Hippocampal formation (tissue), 2 donors: ENCODE data around the gene CALB2.

Experiments used
- DNase-seq, 2 donors: peaks; one replicate each; lab custom pipeline; 2025; lab: John Stamatoyannopoulos, UW

The CALB2 gene

DNA sequence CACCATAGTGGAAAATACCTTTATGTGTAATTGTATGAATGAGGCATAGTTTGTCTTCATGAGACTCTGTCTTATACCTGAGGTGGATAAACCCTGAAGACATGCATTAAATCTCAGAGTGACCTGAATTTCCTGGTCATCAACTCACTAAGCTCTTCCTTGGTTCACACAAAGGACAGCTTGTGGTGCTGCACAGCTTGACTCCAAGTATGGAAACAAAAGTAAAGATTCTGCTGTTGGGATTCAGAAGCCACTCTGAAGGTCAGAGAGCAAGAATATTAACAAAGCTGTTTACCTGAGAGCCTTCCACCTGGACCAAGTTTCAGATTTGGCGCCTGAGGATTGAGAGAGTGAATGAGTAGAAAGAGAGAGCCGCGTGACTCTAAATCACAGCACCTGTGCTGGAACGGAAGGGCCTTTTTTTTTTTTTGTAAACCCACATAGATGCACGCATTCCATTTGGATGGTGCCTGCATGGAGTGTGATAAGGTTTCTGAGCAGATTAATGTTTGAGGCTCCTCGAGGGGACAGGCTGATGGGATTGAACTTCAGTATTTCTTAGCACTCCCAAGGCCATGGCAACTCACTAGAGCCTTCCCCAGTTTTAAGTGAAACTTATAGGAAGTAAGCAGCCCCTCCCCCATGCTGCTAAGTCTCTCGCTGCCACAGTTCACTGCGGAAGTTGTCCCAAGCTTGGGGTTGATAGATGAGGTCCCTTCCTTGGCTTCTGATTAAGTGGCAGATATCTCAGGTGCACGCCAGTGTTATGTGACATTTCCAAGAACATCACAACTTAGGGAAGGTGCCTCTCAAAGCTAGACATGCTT is 28.7 kb downstream of the CALB2 start:
- no peak for DNase-seq

DNA sequence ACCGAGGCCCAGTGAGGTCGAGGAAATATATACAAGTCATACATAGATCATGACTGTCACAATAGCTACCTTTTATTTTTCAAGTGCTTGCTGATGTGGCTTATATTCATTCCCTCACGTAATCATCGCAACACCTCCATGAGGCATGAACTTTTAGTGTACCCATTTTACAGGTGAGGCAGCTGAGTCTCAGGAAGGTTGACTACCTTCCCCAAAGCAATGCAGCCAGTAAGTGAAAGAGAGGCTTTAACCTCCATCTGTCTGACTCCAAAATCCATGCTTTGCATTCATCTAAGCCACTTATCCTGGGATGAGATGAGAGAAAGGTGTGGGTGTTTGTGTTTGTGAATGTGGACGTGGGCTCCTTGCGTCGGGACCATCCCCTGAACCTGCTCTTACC is 30.8 kb downstream of the CALB2 start:
- no peak for DNase-seq

DNA sequence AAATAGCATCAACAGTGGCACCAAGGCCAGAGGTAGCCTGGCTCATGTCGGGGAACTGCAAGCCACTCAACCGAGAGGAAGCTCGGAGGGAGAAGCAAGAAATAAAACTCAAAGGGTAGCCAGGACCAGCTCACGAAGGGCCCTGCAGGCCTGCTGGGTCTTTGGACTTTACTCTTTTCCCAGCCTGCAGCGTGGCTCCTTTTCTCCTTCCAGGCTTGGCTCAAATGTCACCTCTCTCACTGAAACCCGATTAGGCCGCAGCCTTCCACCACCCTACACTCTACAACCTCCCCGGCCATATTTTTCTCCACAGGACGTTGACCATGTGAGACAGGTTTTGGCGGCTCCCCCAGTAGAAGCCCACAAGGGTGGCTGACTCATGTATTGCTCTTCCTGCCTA is 38.1 kb downstream of the CALB2 start:
- DNase-seq: no peak

DNA sequence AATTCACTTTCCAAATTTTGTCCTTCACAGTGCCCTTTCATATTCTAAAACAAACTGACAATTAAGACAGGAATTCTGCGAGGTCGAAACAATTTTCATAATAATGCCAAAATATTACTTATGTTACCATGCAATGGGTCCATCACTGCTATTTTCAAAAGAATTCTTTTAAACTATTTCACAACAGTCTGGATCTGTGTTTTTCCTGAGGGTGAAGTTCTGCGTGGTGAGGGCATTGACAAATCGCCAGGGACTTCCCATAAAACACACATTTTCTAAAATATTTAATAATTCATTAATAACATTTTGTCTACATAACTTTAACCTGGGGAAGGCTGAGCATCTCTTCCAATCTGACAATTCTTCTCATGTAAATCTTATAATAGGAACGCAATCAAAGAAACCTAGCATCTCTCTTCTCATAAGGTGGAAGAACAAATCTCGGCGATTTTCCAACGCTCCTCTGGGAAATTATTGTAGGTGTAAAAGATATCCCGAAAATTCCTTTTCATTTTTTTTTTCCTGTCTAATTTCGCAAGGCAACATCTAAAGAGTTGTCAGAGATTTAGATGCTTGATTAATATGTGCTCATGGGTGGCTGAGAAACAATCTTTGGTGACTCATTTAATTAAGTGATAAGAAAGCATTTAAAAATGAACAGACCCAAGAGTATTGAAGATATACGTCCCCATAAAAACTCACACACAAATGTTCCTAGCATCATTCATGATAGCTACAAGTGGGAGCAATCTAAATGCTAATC is 41.5 kb downstream of the CALB2 start:
- no peak for DNase-seq

DNA sequence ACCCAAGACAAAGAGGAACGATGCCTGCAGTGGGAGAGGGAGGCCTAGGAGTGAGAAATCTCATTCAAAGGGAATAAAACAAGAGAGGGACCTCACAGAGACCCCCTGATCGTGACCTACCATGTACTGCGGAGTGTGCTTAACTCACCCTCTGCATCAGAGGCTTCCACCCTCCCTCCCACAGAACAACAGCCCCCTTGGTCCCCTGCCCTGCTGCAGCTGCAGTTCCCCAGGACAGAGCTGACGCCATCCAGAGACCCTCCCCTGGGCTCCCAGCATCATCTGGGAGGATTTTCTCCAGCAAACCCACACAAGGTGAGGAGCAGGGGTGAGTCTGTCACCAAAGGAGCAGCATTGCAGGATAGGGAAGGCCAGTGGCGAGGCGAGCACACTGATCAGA is 43.5 kb downstream of the CALB2 start:
- DNase-seq: no peak

DNA sequence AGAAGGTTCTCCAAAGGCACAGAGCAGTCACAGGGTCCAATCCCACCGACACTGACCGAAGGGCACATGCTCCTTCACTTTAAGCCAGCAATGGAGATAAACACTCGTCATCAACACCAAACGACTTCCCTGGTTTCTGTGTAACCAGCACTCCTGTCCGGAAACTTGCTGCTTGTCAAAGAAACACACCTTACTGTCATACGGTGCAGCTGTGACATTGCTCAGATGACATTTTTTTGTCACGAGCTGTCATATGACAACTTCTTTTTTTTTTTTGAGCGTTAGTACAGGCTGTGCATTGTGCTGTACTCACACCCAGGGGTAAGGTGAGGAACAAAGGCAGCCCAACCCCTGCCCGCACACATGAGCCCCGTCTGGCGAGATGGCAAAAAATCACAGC is 44.2 kb downstream of the CALB2 start:
- no peak for DNase-seq

DNA sequence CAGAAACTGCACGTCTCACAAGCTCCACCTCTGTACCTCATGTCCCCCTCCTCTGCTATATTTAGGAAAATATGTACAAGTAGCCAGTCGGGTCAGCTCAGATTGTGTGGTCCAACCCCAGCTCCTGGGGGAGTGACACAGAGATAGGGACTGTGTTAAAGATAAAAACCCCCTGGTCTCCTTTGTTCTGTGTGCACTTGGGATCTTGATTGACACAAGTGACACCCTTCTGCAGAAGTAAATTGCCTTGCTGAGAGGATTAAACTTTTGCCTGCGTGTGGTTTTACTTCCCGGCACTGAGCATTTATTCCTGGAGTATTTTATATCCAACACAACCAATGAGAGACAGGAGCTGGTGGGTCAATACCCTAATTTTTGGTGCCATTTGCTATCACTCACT is 45.8 kb downstream of the CALB2 start:
- no peak for DNase-seq

DNA sequence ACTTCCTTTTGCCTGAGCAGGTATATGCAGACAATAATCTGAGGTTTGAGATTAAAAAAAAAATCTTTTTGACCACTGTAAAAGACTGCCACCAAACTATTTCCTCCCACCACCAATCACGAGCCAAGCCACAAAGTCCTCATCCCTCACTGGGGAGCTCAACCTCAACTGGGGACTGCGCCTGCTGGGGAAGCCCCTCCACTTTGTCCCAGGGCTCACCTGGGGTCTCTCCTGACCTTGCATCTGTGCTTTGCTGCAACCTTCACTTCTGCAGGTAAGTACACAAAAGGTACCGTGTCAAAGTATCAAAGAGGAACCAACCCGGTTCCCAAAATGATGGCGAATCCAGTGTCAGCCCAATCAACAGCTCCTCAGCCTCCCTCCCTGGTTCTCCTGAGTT is 47.8 kb downstream of the CALB2 start:
- no peak for DNase-seq

DNA sequence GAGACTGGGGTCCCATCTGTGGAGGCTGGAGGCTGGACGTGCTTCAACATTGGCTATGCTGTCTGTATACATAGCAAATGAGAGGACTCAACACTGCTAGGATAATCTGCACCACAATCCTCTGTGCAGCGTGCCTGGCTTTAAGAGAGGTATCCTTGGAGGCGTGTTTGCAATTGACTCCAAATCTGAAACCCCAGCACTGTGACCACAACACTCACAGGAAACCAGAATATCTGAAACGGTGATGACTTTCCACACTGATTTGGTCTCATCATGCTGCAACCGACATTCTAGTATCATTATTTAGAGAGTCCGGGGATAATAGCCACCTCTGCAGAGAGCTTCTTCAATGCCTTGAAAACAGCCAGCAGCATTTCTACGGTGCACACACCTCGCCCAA is 48.2 kb downstream of the CALB2 start:
- no peak for DNase-seq

DNA sequence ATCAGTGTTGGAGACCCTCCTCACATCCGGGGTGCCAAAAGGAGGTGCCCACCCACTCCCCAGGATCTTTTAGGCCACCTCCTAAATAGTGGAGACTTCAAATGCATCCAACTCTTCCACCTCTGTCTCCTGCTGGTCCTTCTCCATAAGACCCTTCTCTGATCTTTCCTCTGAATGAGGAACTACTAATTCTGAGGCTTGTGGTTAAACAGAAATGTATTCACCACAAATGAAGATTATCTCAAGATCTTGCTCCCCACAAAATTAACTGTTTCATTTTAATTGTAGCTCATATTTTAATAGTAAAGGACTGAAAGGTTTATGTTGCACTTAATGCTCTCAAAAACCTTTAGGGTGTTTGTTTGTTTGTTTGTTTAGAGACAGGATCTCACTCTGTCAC is 49.2 kb downstream of the CALB2 start:
- DNase-seq: no peak

DNA sequence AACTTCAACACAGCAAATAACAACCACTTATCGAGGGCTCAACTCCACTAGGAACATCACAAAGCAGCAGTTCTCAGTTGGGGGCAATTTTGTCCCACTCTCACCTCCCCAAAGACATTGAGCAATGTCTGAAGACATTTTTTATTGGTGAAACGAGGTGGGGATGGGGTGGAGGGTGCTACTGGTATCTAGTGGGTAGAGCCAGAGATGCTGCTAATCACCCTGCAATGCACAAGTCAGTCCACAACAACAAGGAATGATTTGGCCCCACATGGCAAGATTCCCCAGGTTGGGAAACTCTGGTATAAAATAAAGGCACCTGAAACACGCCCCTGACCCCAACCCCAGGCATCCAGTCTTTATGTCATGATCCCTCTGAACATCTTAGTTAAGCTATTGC is 50.0 kb downstream of the CALB2 start:
- DNase-seq: no peak

DNA sequence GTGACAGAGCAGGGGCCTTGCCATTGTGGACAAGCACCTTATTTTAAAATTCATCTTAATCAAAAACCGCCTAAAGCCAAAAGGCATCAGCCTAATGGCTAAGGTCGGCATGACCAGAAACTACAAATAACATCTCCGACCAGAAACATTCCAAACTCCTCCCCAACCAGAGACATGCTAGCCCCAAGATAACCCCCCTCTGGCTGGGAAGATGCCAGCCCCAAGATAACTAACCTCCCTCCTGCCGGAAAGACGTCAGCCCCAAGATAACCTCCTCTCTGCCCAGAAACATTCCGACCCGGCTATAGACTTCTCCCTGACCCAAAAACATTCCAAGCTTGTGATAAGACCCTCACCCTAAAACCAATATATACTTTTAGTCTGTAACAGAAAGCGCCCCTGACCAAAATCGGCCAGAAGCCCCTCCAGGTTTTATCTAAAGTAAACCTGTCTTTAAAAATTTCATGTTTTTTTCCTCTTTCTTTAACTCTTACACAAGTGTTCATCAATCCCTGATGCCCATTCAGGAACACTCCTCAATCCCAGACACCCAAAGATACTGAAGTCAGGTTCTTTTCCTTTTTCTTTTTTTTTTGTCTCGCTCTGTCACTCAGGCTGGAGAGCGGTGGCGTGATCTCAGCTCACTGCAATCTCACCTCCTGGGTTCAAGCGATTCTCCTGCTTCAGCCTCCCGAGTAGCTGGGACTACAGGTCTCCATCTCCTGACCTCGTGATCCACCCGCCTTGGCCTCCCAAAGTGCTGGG is 50.7 kb downstream of the CALB2 start:
- DNase-seq: no peak

DNA sequence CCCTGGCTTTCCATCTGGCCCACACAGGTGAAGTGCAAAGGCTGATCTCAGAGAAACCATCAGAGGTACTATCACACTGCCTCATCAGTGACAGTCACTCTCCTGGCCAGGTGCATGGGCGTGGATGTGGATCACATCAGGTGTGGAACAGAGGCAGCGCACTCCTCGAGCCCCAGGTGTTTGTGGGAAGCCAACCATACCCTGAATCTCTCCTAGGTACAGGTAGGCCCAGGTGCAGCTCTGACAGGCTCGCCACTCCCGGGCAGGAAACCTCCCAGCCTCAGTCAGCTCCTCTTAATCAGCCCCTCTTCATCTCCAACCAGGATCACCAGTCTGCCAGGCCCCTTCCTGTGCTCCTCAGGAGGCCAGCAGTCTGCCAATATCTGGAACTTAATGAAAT is 51.6 kb downstream of the CALB2 start:
- DNase-seq: no peak

DNA sequence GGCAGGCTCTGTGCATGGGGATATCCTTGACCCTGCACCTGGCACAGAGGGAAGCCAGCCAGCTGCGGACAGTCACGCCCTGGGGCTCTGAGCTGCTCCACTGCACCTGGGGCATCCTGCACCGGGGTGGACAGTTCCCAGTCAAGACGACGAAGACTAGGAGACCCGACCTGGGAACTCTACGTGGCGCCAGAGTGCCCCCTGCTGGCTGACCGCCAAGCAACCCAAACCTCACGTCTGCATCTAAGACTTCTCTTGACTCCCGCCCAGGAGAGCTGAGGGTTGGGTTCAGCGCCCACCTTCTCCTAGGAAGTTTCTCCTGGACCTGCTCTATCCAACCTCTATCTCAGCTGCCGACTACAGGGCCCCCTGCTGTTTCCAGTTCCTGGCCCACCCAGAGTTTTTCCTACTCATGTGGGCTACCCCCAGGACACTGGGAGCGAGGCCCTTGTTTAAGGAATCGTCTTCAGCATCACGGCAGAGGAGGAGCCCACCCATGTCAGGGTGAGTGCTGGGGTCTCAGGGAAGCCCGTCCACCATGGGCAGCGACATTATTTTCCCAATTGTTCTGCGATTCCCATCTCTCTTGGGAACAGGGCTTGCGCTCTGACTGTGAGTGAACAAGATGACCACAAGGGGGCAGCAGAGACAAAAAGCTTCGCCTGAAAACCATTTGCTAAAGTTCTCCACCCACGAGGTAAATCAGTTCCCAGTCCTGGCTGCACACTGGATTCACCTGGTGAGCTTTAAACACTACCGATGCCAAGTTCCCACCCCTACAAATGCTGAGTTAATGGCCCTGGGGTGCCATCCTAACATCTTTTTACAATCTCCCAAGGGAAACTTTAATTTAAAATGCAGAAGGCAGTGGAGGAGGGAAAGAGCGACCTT is 54.0 kb downstream of the CALB2 start:
- peak; percentile 39 to 48 for DNase-seq

DNA sequence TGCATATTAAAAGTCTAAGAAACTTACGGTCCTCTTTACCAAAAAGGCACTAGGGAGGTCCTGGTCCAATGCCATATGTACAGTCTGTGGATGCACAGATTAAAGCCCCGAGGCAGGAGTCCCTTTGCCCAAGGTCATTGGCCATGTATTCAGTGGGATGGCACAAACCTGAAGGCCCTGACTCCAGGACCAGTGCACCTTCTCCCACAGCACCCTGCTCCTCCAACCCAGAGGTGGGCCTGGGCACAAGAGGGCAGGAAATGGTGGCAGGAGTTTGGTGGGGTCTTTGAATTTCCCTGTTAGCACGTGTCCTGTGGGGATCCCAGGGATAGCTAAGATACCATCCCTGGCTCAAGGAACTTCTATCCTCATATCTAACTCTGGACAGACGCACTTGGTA is 54.8 kb downstream of the CALB2 start:
- no peak for DNase-seq

DNA sequence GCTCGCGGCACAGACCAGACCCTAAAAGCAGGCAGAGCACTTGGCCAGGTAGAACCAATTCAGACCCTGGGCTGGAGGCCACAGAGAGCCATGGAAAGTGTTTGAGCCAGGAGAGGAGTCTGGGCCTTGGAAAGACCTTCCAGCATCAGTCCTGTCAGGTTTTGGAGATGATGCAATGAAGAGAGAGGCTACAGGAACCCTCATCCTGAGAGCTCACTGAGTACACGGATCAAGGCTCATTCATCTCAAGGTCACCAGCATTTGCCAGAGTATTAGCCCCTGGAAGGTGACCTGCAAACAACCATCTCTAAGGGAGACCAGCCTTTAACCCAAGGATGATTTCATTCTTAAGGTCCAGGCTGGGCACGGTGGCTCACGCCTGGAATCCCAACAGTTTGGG is 55.5 kb downstream of the CALB2 start:
- no peak for DNase-seq

DNA sequence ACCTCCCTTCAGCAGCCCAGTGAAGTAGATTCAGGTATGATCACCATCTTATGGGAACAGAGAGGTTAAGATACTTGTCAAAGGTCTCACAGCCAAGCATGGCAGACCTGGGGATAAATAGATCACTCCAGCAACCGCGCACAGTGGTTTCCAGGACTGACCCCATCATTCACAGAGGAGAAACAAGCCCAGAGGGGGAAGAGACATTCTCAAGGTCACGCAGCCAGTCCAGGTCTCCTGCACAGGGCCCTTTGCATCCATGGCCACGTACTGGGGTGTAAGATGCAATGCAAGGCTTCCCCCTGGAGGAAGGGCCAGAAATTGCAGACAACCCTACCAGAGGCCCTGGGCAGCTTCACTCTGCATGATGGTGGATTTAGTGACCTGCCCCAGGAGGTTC is 63.4 kb downstream of the CALB2 start:
- no peak for DNase-seq

DNA sequence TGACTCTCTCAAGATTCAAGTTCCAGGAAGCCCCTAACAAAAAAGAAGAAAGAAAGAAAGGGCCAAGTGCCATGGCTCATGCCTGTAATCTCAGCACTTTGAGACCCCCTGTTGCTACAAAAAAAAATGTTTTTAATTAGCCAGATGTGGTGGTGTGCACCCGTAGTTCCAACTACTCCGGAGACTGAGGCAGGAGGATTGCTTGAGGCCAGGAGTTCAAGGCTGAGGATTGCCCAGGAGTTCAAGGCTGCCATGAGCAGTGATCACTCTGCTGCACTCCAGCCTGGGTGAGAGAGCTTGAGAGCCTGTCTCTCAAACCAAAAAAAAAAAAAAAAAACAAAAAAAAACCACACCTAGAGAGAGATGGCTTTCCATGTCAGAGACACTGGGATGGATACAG is 64.5 kb downstream of the CALB2 start:
- DNase-seq: no peak

DNA sequence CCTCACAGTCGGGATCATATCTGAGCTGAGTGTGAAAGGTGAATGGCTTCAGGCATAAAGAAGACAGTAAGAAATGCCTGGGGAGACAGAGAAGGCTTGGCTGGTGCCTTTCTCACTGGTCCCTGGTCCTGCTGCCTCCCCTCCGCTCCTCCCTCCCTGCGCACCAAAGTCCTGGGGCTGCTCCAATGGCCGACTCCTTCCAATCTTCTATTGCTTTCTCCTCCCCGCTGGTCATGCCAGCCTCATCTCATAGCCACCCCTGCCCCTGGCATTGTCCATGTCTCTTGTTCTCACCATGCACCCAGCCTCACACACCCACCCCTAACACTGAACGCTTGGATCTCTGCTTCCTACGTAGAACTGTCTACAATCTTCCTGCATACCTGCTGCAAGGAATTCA is 65.3 kb downstream of the CALB2 start:
- no peak for DNase-seq

DNA sequence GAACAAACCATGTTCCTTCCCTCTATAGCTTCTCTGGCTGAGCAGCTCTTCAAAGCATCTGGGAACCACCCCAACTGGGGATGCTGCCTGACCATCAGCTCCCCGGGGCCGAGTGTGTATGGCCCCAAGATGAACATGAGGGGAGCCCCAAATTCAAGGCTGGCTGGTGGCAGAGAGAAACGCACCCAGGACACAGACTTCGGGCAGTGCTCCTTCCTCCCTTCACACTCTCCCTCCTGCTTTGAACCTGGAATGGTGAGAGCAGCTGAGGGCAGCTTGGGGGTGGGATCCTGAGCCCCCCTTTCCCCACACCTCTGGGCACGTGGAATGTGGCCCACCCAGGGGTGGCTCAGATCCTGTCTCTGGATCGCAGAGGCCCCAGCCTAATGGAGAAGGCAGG is 66.1 kb downstream of the CALB2 start:
- no peak for DNase-seq

DNA sequence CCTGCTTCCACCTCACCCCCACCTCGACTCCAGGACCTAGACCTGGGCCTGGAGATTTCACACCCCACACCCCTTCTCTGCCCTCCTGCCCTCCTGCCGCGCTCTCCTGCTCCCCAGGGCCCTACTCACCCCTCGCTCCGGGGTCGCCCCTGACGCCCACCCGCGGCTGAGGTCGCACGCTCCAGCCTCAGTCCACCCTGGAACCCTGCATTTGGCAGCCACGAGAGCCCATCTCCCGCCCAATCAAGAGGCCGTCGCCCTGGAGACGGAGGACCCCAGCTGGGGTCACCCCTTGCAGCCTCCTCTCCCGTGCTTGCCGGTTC is 67.2 kb downstream of the CALB2 start:
- DNase-seq: no peak
